ENCODE data around the gene CLRN2.
"Not testable (repeated sequence)": the region's sequence is repeated elsewhere in the genome, so short reads cannot be mapped to it uniquely, and the experiment has no call there.

The CLRN2 gene

GRCh38 chr4:17565846-17566245 lies 50.9 kb downstream of the CLRN2 start:
- DNase-seq (no peak), ATAC-seq (replicated peaks) (no peak)
- H3K27me3 Mint-ChIP-seq, result peaks cover 4 to 8% of the 10 kb centered on the region in 2 donors
- H3K4me3 Mint-ChIP-seq, result no peak overlapping the region
- no peak overlapping the region for H3K27ac Mint-ChIP-seq
- H3K9me3 Mint-ChIP-seq, result no peaks in the 10 kb centered on the region
- H3K36me3 Mint-ChIP-seq, result no peaks in the 10 kb centered on the region
- peaks cover 0 to 1% of the 10 kb centered on the region in 2 donors for H3K4me1 Mint-ChIP-seq

GRCh38 chr4:17567271-17567670 lies 52.3 kb downstream of the CLRN2 start:
- Mint-ChIP-seq H3K9me3 (no peaks in the 10 kb centered on the region), H3K36me3 (no peaks in the 10 kb centered on the region), H3K27ac (no peak overlapping the region), H3K27me3 (peaks cover 4% of the 10 kb centered on the region in 2 donors), H3K4me3 (no peak overlapping the region), H3K4me1 (no peaks in the 10 kb centered on the region)
- ATAC-seq (replicated peaks) (no peak), DNase-seq (no peak)

- Mint-ChIP-seq H3K36me3 (peaks cover 4 to 6% of the 10 kb centered on the region in 2 donors), H3K27me3 (no peaks in the 10 kb centered on the region), H3K4me3 (no peak overlapping the region), H3K27ac (no peak overlapping the region), H3K9me3 (no peaks in the 10 kb centered on the region), H3K4me1 (peaks cover 12 to 26% of the 10 kb centered on the region in 2 donors)
- ATAC-seq (replicated peaks) (no peak), DNase-seq (no peak)
Observed at GRCh38 chr4:17574206-17574605, 59.2 kb downstream of the CLRN2 start.

GRCh38 chr4:17575177-17575576 lies 60.2 kb downstream of the CLRN2 start:
- not testable (repeated sequence) for ATAC-seq (replicated peaks); DNase-seq; H3K4me3 Mint-ChIP-seq; H3K27ac Mint-ChIP-seq; H3K9me3 Mint-ChIP-seq; H3K36me3 Mint-ChIP-seq; H3K27me3 Mint-ChIP-seq
- H3K4me1 Mint-ChIP-seq, result peaks cover 12 to 28% of the 10 kb centered on the region in 2 donors

All from stimulated activated naive B cell treated with anti-CD40 and anti-IgM and Interleukin-4, amounts not matched to agents 10 μg/mL and 1 μg/mL and 100 μg/mL, for 72 hours (primary cell).